GM18499 (cell line): ENCODE measurements around the gene RPL41.

ENCODE experiments used
- ATAC-seq: cut with Tn5 transposase; IDR thresholded peaks from one replicate; pipeline ENCODE4 v1.9.1; 2021; ENCODE audit warnings: moderate number of reproducible peaks; ENCODE audit not compliant: insufficient read depth, unreplicated experiment

Gene RPL41

DNA sequence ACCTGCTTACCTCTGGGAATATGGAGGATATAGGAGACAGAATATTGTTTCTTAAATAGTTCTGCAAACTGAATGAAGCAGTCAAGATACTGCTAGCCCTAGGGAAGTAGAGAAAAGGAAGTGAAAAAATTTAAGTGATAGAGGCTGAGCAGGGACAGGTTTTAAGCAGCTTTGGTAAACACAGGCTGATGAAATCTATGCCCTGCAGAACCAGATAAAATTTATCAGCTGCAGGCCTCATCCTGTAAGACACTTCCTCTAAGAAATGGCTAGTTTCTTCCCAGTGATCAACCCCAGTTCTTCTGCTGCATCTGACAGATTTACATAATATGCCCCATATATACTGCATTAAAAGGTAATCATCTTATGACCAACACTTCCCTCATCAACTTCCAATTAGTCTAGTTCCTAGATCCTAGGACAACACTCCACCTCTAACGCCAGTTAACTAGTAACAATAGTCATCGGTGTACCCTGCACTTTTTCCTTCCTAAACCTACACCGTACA lies 10.4 kb downstream of the RPL41 start:
- no peak for ATAC-seq

DNA sequence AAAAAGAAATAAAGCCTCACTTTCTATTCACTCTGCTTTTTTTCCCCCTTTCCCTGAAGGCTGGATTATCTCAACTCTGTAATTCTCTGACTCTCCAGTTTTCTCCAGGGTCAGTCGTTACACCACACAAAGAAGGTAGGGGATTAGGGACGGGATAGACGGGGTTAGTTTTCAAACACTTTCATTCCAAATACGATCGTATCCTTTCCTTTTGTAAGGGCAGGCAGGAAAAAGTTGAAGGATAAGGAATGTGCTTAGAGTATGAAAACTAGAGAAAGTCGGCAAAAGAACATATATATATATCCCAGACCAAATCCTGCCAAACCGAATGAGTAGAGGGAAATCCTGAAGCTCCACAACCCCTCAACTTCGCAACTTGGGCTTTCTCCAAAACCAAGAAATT lies 11.1 kb downstream of the RPL41 start:
- no peak for ATAC-seq

DNA sequence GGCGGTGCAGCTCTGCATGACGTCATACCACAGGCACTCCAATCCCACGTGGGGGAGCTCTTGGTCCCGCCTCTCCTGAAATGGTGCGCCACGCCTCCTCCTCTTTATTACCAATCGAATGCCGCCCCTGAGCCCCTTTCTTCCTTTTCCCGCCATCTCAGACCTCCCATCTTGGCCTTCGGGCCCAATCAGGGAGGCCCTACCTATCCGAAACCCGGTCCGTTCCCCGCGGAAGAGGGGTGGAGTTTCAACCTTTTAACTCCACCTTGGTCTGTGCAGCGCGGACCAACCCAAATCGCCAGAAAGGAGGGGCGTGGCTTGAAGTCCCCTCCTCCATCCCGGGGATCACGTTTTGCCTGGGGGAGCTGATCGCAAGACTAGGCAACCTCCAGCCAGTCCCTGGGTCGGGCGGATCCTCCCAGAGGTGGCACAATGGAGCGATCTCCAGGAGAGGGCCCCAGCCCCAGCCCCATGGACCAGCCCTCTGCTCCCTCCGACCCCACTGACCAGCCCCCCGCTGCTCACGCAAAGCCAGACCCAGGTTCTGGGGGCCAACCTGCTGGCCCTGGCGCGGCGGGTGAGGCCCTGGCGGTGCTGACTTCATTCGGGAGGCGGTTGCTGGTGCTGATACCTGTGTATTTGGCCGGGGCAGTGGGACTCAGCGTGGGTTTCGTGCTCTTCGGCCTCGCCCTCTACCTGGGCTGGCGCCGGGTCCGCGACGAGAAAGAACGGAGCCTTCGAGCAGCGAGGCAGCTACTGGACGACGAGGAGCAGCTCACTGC lies 11.6 kb downstream of the RPL41 start, which contains the start of gene ESYT1:
TSS of gene ESYT1 (plus strand) at position 380 of the 782 bp plus-strand sequence. CDS start at position 433, 53 bp downstream.
- ATAC-seq, result peak; percentile 81

DNA sequence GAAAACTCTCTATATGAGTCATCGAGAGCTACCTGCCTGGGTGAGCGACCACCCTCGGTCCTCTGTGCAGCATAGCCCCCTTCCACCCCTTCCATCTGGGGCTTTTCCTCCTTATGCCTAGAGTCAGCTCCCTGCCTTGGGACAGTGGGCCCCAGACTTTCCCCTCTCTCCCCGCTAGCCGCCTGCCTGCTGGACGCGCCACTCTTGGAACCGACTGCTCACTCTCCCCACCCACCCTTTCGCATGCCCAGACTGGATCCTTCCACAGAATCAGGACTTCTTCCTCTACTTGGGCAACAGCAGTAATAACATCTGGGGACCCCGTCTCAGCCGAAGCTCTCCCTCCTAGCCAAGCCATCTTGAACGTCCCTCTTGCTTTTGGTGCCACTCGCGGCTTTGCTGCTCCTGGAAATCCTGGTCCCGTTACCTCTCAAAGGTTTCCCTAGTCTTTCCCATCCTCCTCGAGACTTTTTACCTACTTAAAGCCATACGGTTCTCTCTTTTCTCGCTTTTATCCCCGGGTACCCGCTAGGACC lies 12.3 kb downstream of the RPL41 start:
- no peak for ATAC-seq

DNA sequence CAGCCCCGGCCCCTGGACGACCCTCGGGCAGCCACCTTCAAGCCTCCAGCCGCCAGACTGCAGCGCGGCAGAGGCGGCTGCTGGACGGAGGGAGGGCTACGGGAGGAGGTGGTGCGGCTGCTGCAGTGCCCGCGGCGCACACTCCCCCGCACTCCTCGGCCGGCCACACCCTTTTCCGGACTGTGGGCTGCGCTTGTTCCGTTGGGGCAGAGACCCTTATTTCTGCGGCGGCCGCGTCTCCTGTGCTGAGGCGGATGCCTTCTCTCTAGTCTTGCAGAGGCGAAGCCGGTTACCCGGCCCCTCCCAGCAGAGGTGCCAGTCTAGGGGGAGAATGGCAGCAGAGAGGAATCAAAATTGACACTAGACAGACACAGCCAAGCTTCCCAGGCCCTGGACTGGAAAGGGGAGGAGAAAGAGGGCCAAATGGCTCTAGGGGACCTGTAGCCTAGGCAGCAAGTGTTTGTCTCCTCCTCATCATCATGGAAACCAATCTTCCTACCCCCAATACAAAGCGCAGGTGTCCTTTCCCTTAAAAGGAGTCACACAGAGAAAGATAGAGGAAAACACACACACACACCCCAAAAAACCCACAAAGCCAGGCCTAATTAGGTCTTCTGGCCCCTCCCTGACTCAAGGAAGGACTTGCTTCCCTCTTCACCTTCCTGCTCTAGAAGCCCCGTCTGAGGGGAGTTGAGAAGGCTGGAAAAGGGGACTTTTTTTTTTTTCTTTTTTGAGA lies 12.9 kb downstream of the RPL41 start:
- ATAC-seq, result no peak

DNA sequence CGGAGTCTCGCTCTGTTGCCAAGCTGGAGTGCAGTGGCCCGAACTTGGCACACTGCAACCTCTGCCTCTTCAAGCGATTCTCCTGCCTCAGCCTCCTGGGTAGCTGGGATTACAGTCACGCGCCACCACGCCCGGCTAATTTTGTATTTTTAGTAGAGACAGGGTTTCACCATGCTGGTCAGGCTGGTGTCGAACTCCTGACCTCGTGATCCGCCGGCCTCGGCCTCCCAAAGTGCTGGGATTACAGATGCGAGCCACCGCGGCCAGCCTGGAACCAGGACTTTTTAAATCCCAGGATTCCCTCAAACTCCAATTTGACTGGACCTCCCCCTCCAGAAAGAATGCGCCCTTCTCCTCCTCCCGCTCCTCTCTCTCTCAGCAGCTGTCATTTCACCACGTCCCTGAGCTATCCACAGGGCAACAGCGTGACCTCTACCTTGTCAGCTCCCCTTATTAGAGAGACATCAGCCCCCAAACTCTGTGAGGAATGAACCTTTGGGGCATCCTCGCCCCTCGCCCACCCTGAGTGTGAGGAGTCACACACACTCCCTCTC lies 13.6 kb downstream of the RPL41 start:
- ATAC-seq, result no peak

DNA sequence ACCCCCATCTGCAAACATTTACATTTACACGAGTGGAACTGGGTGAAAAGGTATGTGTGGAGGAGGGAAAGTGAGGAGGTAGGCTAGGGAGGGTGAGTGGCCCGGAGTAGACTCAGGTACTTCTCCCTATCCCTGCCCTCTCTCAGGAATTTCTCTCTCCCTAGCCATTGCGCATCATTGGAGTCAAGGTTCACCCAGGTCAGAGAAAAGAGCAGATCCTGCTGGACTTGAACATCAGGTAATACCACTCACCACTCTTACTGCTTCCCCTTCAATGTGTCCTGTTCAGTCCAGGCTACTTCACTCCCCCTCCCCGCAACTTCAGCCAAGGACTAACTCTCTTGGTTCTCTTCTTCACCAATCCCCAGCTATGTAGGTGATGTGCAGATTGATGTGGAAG lies 14.4 kb downstream of the RPL41 start:
- ATAC-seq, result no peak

DNA sequence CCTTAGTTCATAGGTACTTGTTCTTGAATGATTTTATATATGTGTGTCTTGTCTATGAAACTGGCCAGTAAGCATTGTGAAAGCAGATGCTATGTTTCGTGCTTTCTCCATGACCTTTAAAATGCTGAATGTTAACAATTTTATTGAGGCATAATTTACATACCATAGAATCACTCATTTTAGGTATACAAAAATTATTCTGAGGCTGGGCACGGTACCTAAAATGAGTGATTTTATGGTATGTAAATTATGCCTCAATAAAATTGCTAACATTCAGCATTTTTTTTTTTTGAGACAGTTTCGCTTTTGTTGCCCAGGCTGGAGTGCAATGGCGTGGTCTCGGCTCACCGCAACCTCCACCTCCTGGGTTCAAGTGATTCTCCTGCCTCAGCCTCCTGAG lies 18.5 kb downstream of the RPL41 start:
- no peak for ATAC-seq

DNA sequence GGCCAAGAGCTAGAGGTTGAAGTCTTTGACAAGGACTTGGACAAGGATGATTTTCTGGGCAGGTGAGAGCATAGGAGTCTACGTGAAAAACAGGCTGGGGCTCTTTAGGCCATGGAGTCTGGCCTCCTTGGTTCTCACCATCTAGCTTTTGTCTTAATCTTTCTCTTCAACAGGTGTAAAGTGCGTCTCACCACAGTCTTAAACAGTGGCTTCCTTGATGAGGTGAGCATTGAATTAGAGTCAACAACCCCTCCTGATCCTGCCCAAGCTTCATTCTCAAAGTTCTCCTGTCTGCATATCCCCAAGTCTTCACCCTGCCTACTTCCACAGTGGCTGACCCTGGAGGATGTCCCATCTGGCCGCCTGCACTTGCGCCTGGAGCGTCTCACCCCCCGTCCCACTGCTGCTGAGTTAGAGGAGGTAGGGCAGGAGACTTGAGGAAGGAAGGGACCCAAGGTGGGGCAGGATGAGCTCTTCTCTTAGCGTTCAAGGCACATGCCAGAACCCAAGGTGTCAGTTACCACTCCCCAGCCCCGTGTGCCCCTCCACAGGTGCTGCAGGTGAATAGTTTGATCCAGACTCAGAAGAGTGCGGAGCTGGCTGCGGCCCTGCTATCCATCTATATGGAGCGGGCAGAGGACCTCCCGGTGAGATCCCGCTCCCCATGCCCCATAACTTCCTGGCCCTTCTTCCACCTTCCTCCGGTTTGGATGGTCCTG lies 21.6 kb downstream of the RPL41 start:
- no peak for ATAC-seq

DNA sequence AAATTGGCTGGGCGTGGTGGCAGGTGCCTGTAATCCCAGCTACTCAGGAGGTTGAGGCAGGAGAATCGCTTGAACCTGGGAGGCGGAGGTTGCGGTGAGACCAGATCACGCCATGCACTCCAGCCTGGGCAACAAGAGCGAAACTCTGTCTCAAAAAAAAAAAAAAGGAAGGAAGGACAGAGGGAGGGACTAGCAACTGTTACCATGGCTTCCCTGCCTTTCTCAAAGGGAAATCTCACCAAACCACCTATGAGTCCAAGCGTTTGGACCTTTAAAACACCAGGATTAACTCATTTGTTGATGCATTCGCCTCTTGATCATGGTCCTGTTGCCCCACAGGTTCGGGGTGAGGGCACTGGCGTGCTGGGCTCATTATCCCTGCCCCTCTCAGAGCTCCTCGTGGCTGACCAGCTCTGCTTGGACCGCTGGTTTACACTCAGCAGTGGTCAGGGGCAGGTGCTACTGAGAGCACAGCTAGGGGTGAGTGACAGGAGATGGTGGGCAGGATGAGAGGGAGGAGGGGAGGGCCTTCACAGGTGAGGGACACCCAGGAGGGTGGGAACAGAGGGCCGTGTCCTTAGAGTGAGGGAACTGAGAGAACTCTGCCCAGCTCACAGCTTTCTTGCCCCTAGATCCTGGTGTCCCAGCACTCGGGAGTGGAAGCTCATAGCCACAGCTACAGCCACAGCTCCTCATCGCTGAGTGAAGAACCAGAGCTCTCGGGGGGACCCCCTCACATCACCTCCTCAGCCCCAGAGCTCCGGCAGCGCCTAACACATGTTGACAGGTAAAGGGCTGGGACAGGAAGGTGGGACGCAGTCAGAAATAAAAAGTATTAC lies 25.7 kb downstream of the RPL41 start:
- ATAC-seq, result no peak

DNA sequence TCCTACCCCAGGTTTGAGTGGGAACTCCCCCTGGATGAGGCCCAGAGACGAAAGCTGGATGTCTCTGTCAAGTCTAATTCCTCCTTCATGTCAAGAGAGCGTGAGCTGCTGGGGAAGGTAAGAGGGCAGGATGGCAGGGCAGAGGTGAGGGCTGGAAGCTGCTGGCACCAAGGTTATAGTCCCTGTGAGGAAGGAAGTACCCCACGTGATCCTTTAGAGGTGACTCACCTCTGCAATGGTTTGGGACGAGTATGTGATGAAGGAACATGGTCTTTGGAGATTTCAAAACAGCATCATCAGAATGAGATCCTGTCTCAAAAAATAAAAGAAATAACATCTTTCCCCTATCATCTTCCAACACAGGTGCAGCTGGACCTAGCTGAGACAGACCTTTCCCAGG lies 26.8 kb downstream of the RPL41 start:
- no peak for ATAC-seq

DNA sequence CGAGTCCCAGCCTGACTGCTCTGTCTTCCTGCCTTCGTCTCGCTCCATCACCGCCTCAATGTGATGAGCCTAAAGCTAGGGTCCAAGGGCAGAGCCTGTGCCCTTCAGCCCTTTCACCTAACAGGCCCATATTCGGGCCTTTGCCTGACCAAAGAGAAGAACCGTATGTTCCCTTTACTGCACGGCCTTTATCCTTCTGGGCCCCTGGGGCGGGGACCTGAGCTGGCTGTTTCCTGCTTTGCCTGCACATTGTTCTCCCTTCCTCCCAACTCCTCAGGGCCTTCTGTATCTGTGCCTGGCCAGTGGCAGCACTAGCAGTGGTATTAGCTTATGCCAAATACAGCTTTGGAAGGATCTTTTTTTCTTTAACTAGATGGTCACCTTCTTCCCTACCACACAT lies 27.4 kb downstream of the RPL41 start:
- ATAC-seq, result no peak

DNA sequence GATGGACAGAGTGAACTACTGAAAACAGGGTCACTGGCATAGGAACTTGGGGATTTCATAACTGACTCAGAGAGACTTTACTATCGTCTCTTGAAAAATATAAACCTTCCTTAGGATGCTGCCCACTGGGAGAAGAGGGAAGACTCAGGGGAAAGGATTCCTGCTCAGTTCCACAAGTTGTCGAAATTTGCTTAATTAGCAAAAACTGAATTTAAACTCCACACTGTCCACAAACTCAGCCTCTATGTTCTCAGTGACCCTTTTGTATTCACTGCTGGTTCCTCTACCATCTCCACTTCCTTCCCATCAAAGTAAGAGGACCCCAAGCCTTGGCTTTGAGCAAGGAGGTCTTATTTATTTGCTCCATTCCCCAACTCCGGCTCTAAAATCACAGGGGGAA lies 28.8 kb downstream of the RPL41 start:
- no peak for ATAC-seq

DNA sequence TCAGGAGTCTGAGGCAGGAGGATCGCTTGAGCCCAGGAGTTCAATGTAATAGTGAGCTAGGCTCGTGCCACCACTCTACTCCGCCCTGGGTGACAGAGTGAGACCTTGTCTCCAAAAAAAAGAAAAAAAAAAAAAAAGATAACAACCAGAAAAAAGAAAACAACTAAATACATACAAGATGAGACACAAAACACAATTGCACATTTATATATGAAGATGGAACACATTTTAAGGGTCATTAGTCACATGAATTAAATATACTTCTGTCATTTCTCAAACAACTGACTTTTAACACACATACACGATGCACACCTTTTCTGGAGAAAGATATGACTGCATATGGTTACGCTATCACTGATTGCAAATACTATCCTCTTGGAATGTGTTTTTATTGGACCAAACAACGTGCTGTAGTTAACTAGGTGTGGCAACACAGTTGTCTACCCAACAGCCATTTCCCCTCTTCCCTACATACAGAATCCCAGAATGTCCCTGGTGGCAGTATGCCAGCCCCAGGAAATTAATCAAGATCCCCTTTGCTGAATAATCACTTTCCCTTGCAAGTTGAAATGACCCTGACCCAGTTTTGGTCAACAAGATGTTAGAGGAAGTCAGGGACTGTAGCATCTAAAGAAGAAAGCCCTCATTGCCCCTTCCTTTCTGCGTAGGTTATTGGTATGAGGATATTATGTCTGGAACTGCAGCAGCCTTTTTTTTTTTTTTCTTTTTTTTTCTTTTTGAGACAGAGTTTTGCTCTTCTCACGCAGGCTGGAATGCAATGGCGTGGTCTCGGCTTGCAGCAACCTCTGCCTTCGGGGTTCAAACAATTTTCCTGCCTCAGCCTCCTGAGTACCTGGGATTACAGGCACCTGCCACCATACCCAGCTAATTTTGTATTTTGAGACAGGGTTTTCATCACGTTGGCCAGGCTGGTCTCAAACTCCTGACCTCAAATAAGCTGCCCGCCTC lies 30.3 kb downstream of the RPL41 start:
- no peak for ATAC-seq

DNA sequence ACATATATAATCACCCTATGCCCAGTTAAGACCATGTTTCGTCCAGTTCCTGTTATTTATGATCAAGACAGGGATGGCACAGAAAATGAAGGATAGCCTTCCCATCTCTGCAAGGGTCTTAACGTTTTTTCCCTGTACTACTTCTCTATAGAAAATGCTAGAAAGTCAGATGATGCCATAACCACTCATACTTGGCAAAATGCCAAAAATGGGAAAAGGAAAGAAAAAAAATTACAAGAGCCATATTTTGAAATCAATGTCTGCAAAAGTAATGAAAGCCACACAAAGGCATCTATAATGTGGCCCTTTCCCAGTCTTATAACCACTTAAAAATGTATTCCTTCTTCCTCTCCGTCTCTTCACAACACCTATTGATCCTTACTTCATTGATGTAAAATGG lies 34.1 kb downstream of the RPL41 start:
- ATAC-seq, result no peak

DNA sequence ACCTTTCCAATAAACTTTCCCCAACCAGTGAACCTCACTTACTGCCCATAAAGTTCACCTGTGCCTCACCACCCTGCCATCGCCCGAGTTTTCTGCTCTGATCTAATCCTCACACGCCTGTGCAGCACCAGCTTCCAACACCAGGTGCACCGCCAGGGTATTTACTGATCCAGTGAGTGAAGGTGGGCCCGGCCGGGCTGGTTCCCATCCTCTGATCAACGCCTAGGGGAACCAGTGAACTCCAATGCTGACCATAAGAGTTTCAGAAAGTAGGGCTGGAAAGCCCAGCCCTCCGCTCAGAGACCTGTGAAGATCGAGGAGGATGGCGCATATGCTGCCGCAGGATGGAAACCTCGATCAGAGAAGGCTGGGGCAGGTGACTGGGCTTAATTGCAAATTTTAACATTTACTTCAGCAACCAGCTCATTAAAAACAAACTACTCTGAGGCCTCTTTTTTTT lies 35.3 kb downstream of the RPL41 start:
- ATAC-seq, result no peak

DNA sequence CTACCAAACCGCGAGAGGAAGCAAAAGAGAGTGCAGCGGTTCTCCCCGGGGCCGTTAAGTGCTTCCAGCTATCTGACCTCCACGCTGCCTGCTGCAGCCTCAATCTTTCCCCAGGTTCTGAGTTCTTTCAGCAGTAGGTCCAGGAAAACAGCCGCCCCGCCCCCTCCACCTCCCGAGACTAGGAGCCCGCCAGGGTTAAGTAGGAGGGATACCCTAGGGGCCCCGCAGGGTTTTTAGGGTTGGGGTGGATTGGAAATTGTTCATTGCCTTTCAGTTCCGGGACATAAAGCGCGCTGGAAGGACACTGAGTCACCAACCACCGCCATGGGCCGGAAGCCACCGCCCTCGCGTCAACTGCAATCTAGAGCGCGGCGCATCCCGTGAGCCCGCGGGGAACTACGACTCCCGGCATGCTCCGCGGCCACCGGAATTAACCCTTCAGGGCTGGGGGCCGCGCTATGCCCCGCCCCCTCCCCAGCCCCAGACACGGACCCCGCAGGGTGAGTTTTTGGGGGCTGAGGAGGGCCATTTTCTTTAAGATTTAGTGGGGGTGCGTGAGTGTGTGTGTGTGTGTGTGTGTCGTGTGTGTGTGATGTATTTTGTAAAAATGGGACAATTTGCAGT lies 35.8 kb downstream of the RPL41 start, which contains the start of gene MYL6B:
TSS of gene MYL6B (plus strand) at position 456 of the 624 bp plus-strand sequence. CDS start 1,332 bp downstream, outside the sequence.
- ATAC-seq, result peak; percentile 67
